ENCODE results near the gene NPFF. TPM values are rescaled to one million over a fixed set of nuclear protein-coding genes. Genes with fewer than 3 reads are reported as not detected.

Gene NPFF
- total RNA-seq, 2 donors from 2014 or later, result not detected

- Histone ChIP-seq H3K27me3 (no peaks in the 10 kb centered on the region), H3K36me3 (replicated peaks in 1 of 2; ENCODE audit: insufficient read depth in 1 of 2, low read depth in 2 of 2) (peaks cover 0 to 6% of the 10 kb centered on the region in 2 donors), H3K4me1 (peaks cover 19% of the 10 kb centered on the region), H3K27ac (no peak overlapping the region), H3K4me3 (no peak overlapping the region), H3K9me3 (no peaks in the 10 kb centered on the region)
- WGBS, 2 donors, result 81 to 90% methylated on average over 4 of the region's 4 CpGs
- DNase-seq (no peak), ATAC-seq (no peak)
- intact Hi-C loops (cut with DNase I), result loop anchor here (10.0 kb wide), 1 partner anchor 153 kb away; no protein-coding TSS in a partner anchor
- TF ChIP-seq CTCF (IDR thresholded peaks at IDR 0.05) (no peak), POLR2A (IDR thresholded peaks at IDR 0.05) (no peak)
Observed at GRCh38 chr12:53507603-53507885, 260 bp upstream of the NPFF start.

DNA sequence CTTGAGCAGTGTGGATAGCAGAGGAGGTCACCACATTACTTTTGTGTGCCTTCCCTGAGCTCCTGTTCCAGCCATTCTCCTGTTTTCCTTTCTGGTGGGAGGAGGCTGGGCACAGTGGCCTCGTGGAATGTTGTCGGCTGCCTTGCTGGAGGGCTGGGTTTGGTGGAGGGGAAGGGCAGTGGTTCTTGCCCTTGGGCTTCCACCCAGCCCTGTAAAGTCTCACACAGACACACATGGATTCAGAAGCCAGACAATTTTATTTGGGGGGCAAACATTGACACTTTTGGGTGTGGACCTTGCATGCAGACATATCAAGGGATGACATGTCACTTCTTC lies 866 bp downstream of the NPFF start:
- TF ChIP-seq POLR2A (IDR thresholded peaks at IDR 0.05), result no peak
- TF ChIP-seq CTCF (IDR thresholded peaks at IDR 0.05), result no peak
- Histone ChIP-seq H3K27ac (no peak overlapping the region), H3K9me3 (no peaks in the 10 kb centered on the region), H3K4me1 (peaks cover 31% of the 10 kb centered on the region), H3K4me3 (no peak overlapping the region), H3K27me3 (no peaks in the 10 kb centered on the region), H3K36me3 (replicated peaks in 1 of 2; ENCODE audit: insufficient read depth in 1 of 2, low read depth in 2 of 2) (peaks cover 0 to 4% of the 10 kb centered on the region in 2 donors)
- DNase-seq (no peak), ATAC-seq (no peak)
- intact Hi-C loops (cut with DNase I), result loop anchor here (10.0 kb wide), 1 partner anchor 152 kb away; no protein-coding TSS in a partner anchor
- WGBS, 2 donors, result 10 to 27% methylated on average over 2 of the region's 2 CpGs

DNA sequence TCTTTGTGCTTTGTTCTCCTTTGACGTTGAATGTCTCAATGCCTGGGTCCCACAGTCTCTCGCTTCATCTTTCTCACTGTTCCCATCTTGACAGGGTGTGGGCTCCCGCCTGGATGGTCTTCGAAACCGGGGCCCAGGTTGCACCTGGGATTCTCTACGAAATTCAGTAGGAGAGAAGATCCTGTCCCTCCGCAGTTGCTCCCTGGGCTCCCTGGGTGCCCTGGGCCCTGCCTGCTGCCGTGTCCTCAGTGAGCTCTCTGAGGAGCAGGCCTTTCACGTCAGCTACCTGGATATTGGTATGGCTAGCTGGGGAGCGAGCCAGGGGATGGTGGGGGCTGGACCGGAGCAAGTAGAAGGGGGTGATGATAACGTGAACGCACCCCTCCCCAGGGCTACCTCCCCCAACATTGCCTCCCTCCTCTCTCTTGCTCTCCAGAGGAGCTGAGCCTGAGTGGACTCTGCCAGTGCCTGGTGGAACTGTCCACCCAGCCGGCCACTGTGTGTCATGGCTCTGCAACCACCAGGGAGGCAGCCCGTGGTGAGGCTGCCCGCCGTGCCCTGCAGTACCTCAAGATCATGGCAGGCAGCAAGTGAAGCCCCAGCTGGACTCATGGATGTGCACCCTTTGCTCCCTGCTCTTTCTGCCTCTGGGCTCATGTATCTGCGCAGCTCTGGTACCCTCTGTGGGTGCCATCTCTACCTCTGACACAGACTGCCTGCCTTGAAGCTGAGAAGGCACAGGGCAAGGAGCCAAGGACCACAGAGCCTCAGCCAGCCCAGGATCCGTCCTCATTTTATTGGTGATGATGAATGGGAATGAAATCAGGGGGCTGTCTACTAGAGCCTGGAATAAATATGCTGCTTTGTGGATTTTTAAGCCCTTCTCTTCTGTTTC lies 1.5 kb downstream of the NPFF start:
- WGBS, 2 donors, result 78 to 87% methylated on average over 11 to 19 of the region's 19 CpGs
- ATAC-seq (no peak), DNase-seq (no peak)
- intact Hi-C loops (cut with DNase I), result loop anchor here (10.0 kb wide), 1 partner anchor 151 kb away; no protein-coding TSS in a partner anchor
- H3K4me3 ChIP-seq, result no peak overlapping the region
- no peak overlapping the region for H3K27ac ChIP-seq
- TF ChIP-seq POLR2A (IDR thresholded peaks at IDR 0.05), result no peak
- no peak for TF ChIP-seq CTCF (IDR thresholded peaks at IDR 0.05)
- H3K27me3 ChIP-seq, result no peaks in the 10 kb centered on the region
- H3K9me3 ChIP-seq, result no peaks in the 10 kb centered on the region
- peaks cover 32% of the 10 kb centered on the region for H3K4me1 ChIP-seq
- H3K36me3 ChIP-seq (replicated peaks in 1 of 2; ENCODE audit: insufficient read depth in 1 of 2, low read depth in 2 of 2), result peaks cover 0 to 4% of the 10 kb centered on the region in 2 donors

GRCh38 chr12:53505086-53505485 lies 2.2 kb downstream of the NPFF start:
- intact Hi-C loops (cut with DNase I), result loop anchor here (10.0 kb wide), 1 partner anchor 150 kb away; no protein-coding TSS in a partner anchor
- H3K36me3 ChIP-seq (replicated peaks in 1 of 2; ENCODE audit: insufficient read depth in 1 of 2, low read depth in 2 of 2), result peaks cover 0 to 4% of the 10 kb centered on the region in 2 donors
- DNase-seq (no peak), ATAC-seq (no peak)
- H3K4me1 ChIP-seq, result peaks cover 34% of the 10 kb centered on the region
- H3K9me3 ChIP-seq, result no peaks in the 10 kb centered on the region
- TF ChIP-seq CTCF (IDR thresholded peaks at IDR 0.05), result no peak
- TF ChIP-seq POLR2A (IDR thresholded peaks at IDR 0.05), result no peak
- no peak overlapping the region for H3K27ac ChIP-seq
- no peaks in the 10 kb centered on the region for H3K27me3 ChIP-seq
- H3K4me3 ChIP-seq, result no peak overlapping the region
- WGBS, 2 donors, result 83 to 88% methylated on average over 8 to 10 of the region's 10 CpGs

Data from body of pancreas (tissue), 4 donors.